ENCODE measurements around the gene RPS14.

- TF ChIP-seq POLR2A (IDR thresholded peaks at IDR 0.05; ENCODE audit: low read depth, low read length) = peak; percentile 9; the same call in 1 of the 2 replicates
- TF ChIP-seq POLR2AphosphoS5 (IDR thresholded peaks at IDR 0.05; ENCODE audit: low read depth, low read length) = peak; percentile 51
- no peak for TF ChIP-seq TAF1 (IDR thresholded peaks at IDR 0.05; ENCODE audit: low read depth, low read length)
Measured at GRCh38 chr5:150404121-150404520, 45.4 kb downstream of the RPS14 start.

Measured in GM12891 (cell line).